ENCODE results near the gene LARP6.

GRCh38 chr15:70820214-70820613, 33.7 kb downstream of the LARP6 start:
- TF ChIP-seq CTCF (conservative IDR thresholded peaks at IDR 0.05; ENCODE audit: low read length) (no peak), EZH2phosphoT487 (IDR thresholded peaks at IDR 0.05; ENCODE audit: borderline replicate concordance) (no peak)

All from Loucy (cell line).